GM18861 (cell line): ENCODE data around the gene IFT81.
"Not testable (repeated sequence)": the region's sequence is repeated elsewhere in the genome, so short reads cannot be mapped to it uniquely, and the experiment has no call there.

Experiments
- ATAC-seq: cut with Tn5 transposase; IDR thresholded peaks from one replicate; pipeline ENCODE4 v1.9.1; 2021; ENCODE audit not compliant: unreplicated experiment

The IFT81 gene

GRCh38 chr12:110199339-110200123, 75.4 kb downstream of the IFT81 start:
- ATAC-seq: no peak

GRCh38 chr12:110200124-110200417, 75.9 kb downstream of the IFT81 start:
- no peak for ATAC-seq

GRCh38 chr12:110201995-110202394, 77.8 kb downstream of the IFT81 start:
- ATAC-seq: no peak

- no peak for ATAC-seq
Measured at GRCh38 chr12:110203546-110203945, 79.4 kb downstream of the IFT81 start.

- no peak for ATAC-seq
Measured at GRCh38 chr12:110205931-110206330, 81.8 kb downstream of the IFT81 start.

GRCh38 chr12:110211639-110212536, 87.7 kb downstream of the IFT81 start:
- not testable (repeated sequence) for ATAC-seq

GRCh38 chr12:110217996-110218674, 94.0 kb downstream of the IFT81 start:
- ATAC-seq: no peak

GRCh38 chr12:110222027-110222426, 97.9 kb downstream of the IFT81 start:
- ATAC-seq: no peak

GRCh38 chr12:110222433-110222832, 98.3 kb downstream of the IFT81 start:
- no peak for ATAC-seq

GRCh38 chr12:110223777-110224378, 99.7 kb downstream of the IFT81 start:
- ATAC-seq: no peak

GRCh38 chr12:110224379-110225304, 100.5 kb downstream of the IFT81 start:
- ATAC-seq: no peak

GRCh38 chr12:110227138-110227537, 103.0 kb downstream of the IFT81 start:
- no peak for ATAC-seq

- not testable (repeated sequence) for ATAC-seq
Measured at GRCh38 chr12:110228348-110228747, 104.2 kb downstream of the IFT81 start.

GRCh38 chr12:110228756-110229155, 104.6 kb downstream of the IFT81 start:
- no peak for ATAC-seq

- no peak for ATAC-seq
Measured at GRCh38 chr12:110229409-110229808, 105.3 kb downstream of the IFT81 start.

- no peak for ATAC-seq
Measured at GRCh38 chr12:110230655-110231054, 106.5 kb downstream of the IFT81 start.

GRCh38 chr12:110233212-110233903, 109.2 kb downstream of the IFT81 start:
- ATAC-seq: no peak

- no peak for ATAC-seq
Measured at GRCh38 chr12:110234331-110234751, 110.2 kb downstream of the IFT81 start.

GRCh38 chr12:110234755-110235154, 110.6 kb downstream of the IFT81 start:
- ATAC-seq: no peak

GRCh38 chr12:110235383-110235782, 111.2 kb downstream of the IFT81 start:
- no peak for ATAC-seq
